CD1c-positive myeloid dendritic cell (primary cell): ENCODE data around the gene SYTL4.
A peak's percentile ranks its signal among the peaks of the same experiment; 100 is the strongest.

Experiments used
- DNase-seq: peaks from one replicate; pipeline ENCODE4 v3.0.0-alpha.2; 2016; ENCODE audit errors: extremely low spot score

SYTL4 gene

GRCh38 chrX:100695302-100695701 lies 36.6 kb downstream of the SYTL4 start:
- DNase-seq, result no peak

- DNase-seq, result peak; percentile 8
Measured at GRCh38 chrX:100687546-100687945, 44.4 kb downstream of the SYTL4 start.

GRCh38 chrX:100687128-100687527 lies 44.8 kb downstream of the SYTL4 start:
- no peak for DNase-seq

- DNase-seq, result no peak
Measured at GRCh38 chrX:100685997-100686305, 46.0 kb downstream of the SYTL4 start.

GRCh38 chrX:100685284-100685996 lies 46.5 kb downstream of the SYTL4 start:
- DNase-seq, result peak; percentile 77

- DNase-seq, result no peak
Measured at GRCh38 chrX:100682939-100683338, 49.0 kb downstream of the SYTL4 start.

GRCh38 chrX:100681599-100681998 lies 50.3 kb downstream of the SYTL4 start:
- DNase-seq, result no peak

- DNase-seq, result no peak
Measured at GRCh38 chrX:100680756-100681155, 51.2 kb downstream of the SYTL4 start.

- no peak for DNase-seq
Measured at GRCh38 chrX:100677611-100678181, 54.2 kb downstream of the SYTL4 start.

GRCh38 chrX:100674705-100675104 lies 57.2 kb downstream of the SYTL4 start:
- peak; percentile 55 for DNase-seq

GRCh38 chrX:100673397-100673953 lies 58.4 kb downstream of the SYTL4 start:
- peak; percentile 15 for DNase-seq

GRCh38 chrX:100672966-100673365 lies 59.0 kb downstream of the SYTL4 start:
- DNase-seq, result no peak

- DNase-seq, result no peak
Measured at GRCh38 chrX:100663642-100664041, 68.3 kb downstream of the SYTL4 start.

- no peak for DNase-seq
Measured at GRCh38 chrX:100662796-100663195, 69.1 kb downstream of the SYTL4 start.

- DNase-seq, result no peak
Measured at GRCh38 chrX:100662170-100662569, 69.8 kb downstream of the SYTL4 start.

GRCh38 chrX:100659431-100660137 lies 72.3 kb downstream of the SYTL4 start:
- no peak for DNase-seq

GRCh38 chrX:100658941-100659381 lies 73.0 kb downstream of the SYTL4 start:
- DNase-seq, result no peak

GRCh38 chrX:100654261-100654660 lies 77.7 kb downstream of the SYTL4 start:
- DNase-seq, result no peak

- peak; percentile 33 for DNase-seq
Measured at GRCh38 chrX:100652266-100652665, 79.7 kb downstream of the SYTL4 start.

- DNase-seq, result no peak
Measured at GRCh38 chrX:100650841-100651240, 81.1 kb downstream of the SYTL4 start.

- peak; percentile 83 for DNase-seq
Measured at GRCh38 chrX:100649550-100650356, 82.2 kb downstream of the SYTL4 start.
